Measurements from ENCODE around the gene TMC7. TPM values are rescaled to one million over a fixed set of nuclear protein-coding genes. Genes with fewer than 3 reads are reported as not detected.

The TMC7 gene
- total RNA-seq, 2 donors from 2014 or later, result 11.7 to 12.7 TPM

DNA sequence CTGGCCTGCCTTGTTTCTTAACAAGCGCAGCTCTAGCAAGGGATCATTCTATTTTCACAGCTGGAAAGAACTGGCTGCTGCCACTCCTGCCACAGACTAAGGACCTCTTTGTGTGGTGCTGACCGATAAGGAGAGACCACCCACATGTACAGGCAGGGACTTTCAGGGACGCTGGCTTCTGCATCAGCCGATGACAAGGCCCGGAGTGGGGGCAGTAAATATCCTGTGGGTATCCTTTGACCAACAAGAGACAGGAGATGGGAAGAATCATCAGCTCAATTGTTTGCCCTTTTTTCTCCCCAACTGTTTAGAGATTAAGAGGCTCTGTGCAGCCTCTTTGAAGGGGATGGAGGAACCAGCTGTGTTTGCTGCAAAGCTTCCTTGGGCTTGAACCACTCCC lies 120.9 kb downstream of the TMC7 start:
- ATAC-seq (no peak), DNase-seq (no peak)
- intact Hi-C loops (cut with DNase I, micrococcal nuclease), result no loop called here

DNA sequence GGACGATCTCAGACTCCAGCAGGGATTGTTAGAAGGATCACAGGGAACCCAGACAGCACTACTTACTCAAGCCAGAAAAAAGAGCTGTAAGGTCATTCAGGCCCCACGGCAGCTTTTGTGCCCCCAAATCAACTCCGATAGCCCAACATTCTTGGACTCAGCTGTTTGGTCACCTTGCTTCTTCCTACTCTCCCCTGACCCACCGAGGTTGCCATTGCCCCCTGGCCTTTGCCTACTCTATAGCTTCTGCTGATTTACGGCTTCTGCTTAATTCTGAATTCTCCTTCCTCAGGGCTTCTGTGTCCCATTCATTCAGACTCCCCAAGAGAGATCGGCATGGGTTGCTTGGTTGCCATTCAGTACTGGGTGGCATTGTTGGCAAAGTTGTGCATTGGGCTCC lies 121.4 kb downstream of the TMC7 start:
- no peak for DNase-seq
- ATAC-seq, result no peak
- intact Hi-C loops (cut with DNase I, micrococcal nuclease), result no loop called here

- DNase-seq (no peak), ATAC-seq (no peak)
- intact Hi-C loops (cut with DNase I, micrococcal nuclease), result no loop called here
These were observed 122.3 kb downstream of the TMC7 start for GRCh38 chr16:19105891-19106624.

- DNase-seq (no peak), ATAC-seq (no peak)
- intact Hi-C loops (cut with DNase I, micrococcal nuclease), result no loop called here
These were observed 122.9 kb downstream of the TMC7 start for GRCh38 chr16:19106625-19107020.

- intact Hi-C loops (cut with DNase I, micrococcal nuclease), result no loop called here
- peak; percentile 81 for ATAC-seq
- no peak for DNase-seq
These were observed 124.9 kb downstream of the TMC7 start for GRCh38 chr16:19108409-19109287.

DNA sequence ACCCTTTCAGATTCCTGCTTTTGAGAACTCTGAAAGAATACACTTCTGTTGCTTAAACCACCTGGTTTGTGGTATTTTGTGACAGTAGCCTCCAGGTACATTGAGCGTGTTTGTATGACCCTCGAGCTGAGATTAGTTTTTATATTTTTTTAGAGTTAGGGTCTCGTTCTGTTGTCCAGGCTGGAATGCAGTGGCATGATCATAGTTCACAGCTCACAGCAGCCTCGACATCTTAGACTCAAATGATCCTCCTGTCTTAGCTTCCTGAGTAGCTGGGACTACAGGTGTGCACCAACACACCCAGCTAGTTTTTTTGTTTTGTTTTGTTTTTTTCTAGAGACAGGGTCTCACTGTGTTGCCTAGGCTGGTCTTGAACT lies 125.5 kb downstream of the TMC7 start:
- no peak for DNase-seq
- no peak for ATAC-seq
- intact Hi-C loops (cut with DNase I, micrococcal nuclease), result no loop called here

- intact Hi-C loops (cut with DNase I, micrococcal nuclease), result no loop called here
- DNase-seq (no peak), ATAC-seq (no peak)
These were observed 127.0 kb downstream of the TMC7 start for GRCh38 chr16:19110537-19111360.

- ATAC-seq, result no peak
- no peak for DNase-seq
- intact Hi-C loops (cut with DNase I, micrococcal nuclease), result no loop called here
These were observed 128.3 kb downstream of the TMC7 start for GRCh38 chr16:19112099-19112407.

Other genes with a start within 250 kb of the TMC7 start
- gene RPS15A, start 193.6 kb upstream of the TMC7 start, total RNA-seq, result 100 to 1,000 TPM; 843 to 969 TPM
- 100 to 1,000 TPM; 139 to 140 TPM for gene ARL6IP1, start 182.4 kb upstream of the TMC7 start, total RNA-seq
- gene SMG1, start 57.5 kb upstream of the TMC7 start, total RNA-seq, result 10 to 100 TPM; 85.3 to 99.1 TPM
- 10 to 100 TPM; 25.9 to 29.6 TPM for gene COQ7, start 83.7 kb downstream of the TMC7 start, total RNA-seq
- 10 to 100 TPM; 40.4 to 42.7 TPM for gene ITPRIPL2, start 130.0 kb downstream of the TMC7 start, total RNA-seq
- gene SYT17, start 184.3 kb downstream of the TMC7 start, total RNA-seq, result 1 to 10 TPM; 8.4 to 9.1 TPM

Data from left colon (tissue), 2 donors.